Transverse colon (tissue), 3 donors: Measurements from ENCODE around the gene TAOK3.

Experiments
- CTCF ChIP-seq, 5 experiments: fragments of 200-600 bp in 3 of 5; fragments of 450-650 bp in 2 of 5; sonication (generic) in 3 of 5; IDR thresholded peaks; 1 replicate in 2 of 5; 2 replicates in 3 of 5; pipeline ENCODE4 v1.5.1; 2016 to 2017; ENCODE audit warnings: antibody characterized with exemption in 5 of 5, inconsistent platforms in 3 of 5, mild to moderate bottlenecking in 2 of 5, moderate library complexity in 1 of 5
- EP300 ChIP-seq: sonication (generic); formaldehyde crosslinking; IDR thresholded peaks from one replicate; pipeline ENCODE4 v1.6.1; 2017; ENCODE audit warnings: antibody characterized with exemption, low read depth

- TF ChIP-seq EP300: no peak
- TF ChIP-seq CTCF (IDR thresholded peaks at IDR 0.05): peak; percentile 94 to 99 (median 98)
Measured at GRCh38 chr12:118377884-118378470, 5.3 kb upstream of the TAOK3 start.
